ENCODE measurements around the gene NEUROD1. TPM values are rescaled to one million over a fixed set of nuclear protein-coding genes. Genes with fewer than 3 reads are reported as not detected.

Gene NEUROD1
- total and polyA plus RNA-seq, 9 of the 15 experiments (the other 6 are each of a cell fraction or from before 2014, with no cell fraction given): not detected

- no peak for ATAC-seq
- no peaks in the 10 kb centered on the region for H3K9me3 ChIP-seq (replicated peaks; ENCODE audit: control insufficient read depth, insufficient read depth, low read depth, low read length)
- H3K4me2 ChIP-seq (ENCODE audit: insufficient read depth, low read length): no peak overlapping the region
- FAIRE-seq: no peak
- CTCF ChIA-PET (ENCODE audit: low intra/inter-chr PET ratio): no interaction called here
- no peaks in the 10 kb centered on the region for H3K79me2 ChIP-seq (ENCODE audit: control insufficient read depth, insufficient read depth, low read length)
- no peak overlapping the region for H2AFZ ChIP-seq (ENCODE audit: low read depth, low read length)
- no peaks in the 10 kb centered on the region for H3K27me3 ChIP-seq (ENCODE audit: control insufficient read depth in 2 of 2, insufficient read depth in 2 of 2, low read length in 2 of 2)
- BruUV-seq (replicated peaks): no TSS peak
- no peak overlapping the region for H3K4me3 ChIP-seq
- no peaks in the 10 kb centered on the region for H3K36me3 ChIP-seq (ENCODE audit: control insufficient read depth, insufficient read depth, low read length)
- in situ Hi-C loops (cut with MboI): no loop called here
- H3K9ac ChIP-seq (ENCODE audit: insufficient read depth in 1 of 2, low read depth in 2 of 2, low read length in 2 of 2): no peak overlapping the region
- intact Hi-C loops (cut with micrococcal nuclease): no loop called here
- POLR2A ChIA-PET: no interaction called here
- no peak overlapping the region for H3K27ac ChIP-seq (ENCODE audit: extremely low read depth, low read depth, low read length)
- no peak for DNase-seq (ENCODE audit: extremely low read depth in 1 of 4, low spot score in 3 of 4)
- no peaks in the 10 kb centered on the region for H3K9me1 ChIP-seq (ENCODE audit: control insufficient read depth, insufficient read depth, low read length)
- no peaks in the 10 kb centered on the region for H4K20me1 ChIP-seq (replicated peaks; ENCODE audit: control insufficient read depth, insufficient read depth, low read length)
- H3K4me1 ChIP-seq (replicated peaks in 1 of 2; ENCODE audit: control insufficient read depth in 2 of 2, insufficient read depth in 2 of 2, low read length in 2 of 2): no peaks in the 10 kb centered on the region
- TF ChIP-seq TAF7 (tag; IDR thresholded peaks at IDR 0.05): no peak
- no peak for TF ChIP-seq ZNF79 (CRISPR knock-in tag; IDR thresholded peaks at IDR 0.05; ENCODE audit: low read depth)
- no peak for TF ChIP-seq CHD1 (IDR thresholded peaks at IDR 0.05; ENCODE audit: low read length)
- TF ChIP-seq ZBTB33 (CRISPR knock-in tag; IDR thresholded peaks at IDR 0.05): no peak
- TF ChIP-seq EGR1 (conservative IDR thresholded peaks at IDR 0.05): no peak
- TF ChIP-seq RBM22 (IDR thresholded peaks at IDR 0.05; ENCODE audit: low read depth, low read length, poor library complexity, severe bottlenecking): no peak
- TF ChIP-seq BRD9 (IDR thresholded peaks at IDR 0.05; ENCODE audit: low read depth, partially characterized antibody): no peak
- no peak for TF ChIP-seq ZBED1 (IDR thresholded peaks at IDR 0.05)
- TF ChIP-seq ZBTB49 (CRISPR knock-in tag; IDR thresholded peaks at IDR 0.05; ENCODE audit: borderline replicate concordance): no peak
- no peak for TF ChIP-seq ZSCAN32 (CRISPR knock-in tag; IDR thresholded peaks at IDR 0.05)
- TF ChIP-seq ILK (tag; IDR thresholded peaks at IDR 0.05; ENCODE audit: borderline replicate concordance, low read depth): no peak
- TF ChIP-seq RAD21 (CRISPR knock-in tag; conservative IDR thresholded peaks at IDR 0.05 in 1 of 2, IDR thresholded peaks at IDR 0.05 in 1 of 2): no peak
- no peak for TF ChIP-seq C11orf30 (IDR thresholded peaks at IDR 0.05; ENCODE audit: low read depth)
- no peak for TF ChIP-seq NR2C2 (CRISPR knock-in tag; IDR thresholded peaks at IDR 0.05)
- no peak for TF ChIP-seq NR2C2 (tag; IDR thresholded peaks at IDR 0.05)
- no peak for TF ChIP-seq PRMT5 (CRISPR knock-in tag; IDR thresholded peaks at IDR 0.05)
These were observed 7.9 kb downstream of the NEUROD1 start for GRCh38 chr2:181672255-181673008.
